ENCODE results near the gene PRX.

DNA sequence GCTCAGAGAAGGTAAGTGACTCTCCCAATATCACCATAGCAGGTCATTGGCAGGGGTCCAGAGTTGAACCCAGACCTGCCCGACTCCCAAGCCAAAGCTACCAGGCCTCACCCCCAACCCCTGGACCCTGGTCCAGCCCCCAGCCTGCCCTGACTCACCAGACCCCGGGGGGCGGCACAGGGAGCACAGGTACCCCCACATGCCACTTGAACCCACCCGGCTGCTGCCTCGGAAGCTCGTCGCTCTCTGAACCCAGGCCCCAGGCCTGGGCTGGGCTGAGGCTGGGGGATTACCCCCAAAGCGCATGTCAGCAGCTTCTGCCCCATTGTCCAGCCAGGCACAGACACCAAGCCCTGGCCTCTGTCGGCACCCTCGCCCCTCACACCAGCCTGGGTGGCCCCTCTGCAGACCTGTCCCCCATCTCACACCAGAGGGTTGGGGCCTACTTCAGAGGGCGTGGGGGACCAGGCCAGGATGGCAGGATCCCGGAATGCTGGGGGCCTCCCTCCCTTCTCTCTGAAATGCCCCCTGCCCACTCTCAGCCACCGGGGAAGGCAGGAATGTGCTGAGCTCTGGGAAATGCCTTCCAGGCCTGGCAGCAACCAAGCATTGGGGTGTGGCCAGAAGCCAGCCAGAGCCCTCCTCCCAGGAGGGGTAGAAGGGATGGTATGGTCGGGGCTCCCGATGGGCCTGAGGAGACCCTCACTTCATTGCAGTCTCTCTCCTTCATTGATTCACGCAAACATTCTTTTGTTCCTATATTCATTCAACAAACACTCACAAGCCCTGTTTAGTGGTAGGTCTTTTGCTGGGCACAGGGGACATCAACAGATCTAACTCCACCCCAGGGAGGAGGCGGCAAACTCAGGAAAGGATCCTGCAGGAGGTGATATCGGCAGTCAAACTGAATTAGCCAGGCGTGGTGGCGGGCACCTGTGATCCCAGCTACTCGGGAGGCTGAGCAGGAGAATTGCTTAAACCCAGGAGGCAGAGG lies 1.7 kb upstream of the PRX start:
- TF ChIP-seq POLR2A (IDR thresholded peaks at IDR 0.05; ENCODE audit: borderline replicate concordance, extremely low read depth, insufficient read depth, insufficient read length) (no peak), EZH2 (IDR thresholded peaks at IDR 0.05) (no peak), SP1 (IDR thresholded peaks at IDR 0.05; ENCODE audit: low read depth) (no peak), REST (IDR thresholded peaks at IDR 0.05; ENCODE audit: low read depth) (no peak), POLR2AphosphoS5 (IDR thresholded peaks at IDR 0.05; ENCODE audit: low read depth, low read length) (no peak), CBX3 (IDR thresholded peaks at IDR 0.05; ENCODE audit: low read depth) (no peak), ZFX (IDR thresholded peaks at IDR 0.05) (no peak), RAD21 (IDR thresholded peaks at IDR 0.05; ENCODE audit: low read depth) (no peak), ZBTB33 (IDR thresholded peaks at IDR 0.05; ENCODE audit: extremely low read depth, insufficient replicate concordance, low read length) (no peak), ELF1 (IDR thresholded peaks at IDR 0.05; ENCODE audit: borderline replicate concordance, low read depth) (no peak), YY1 (IDR thresholded peaks at IDR 0.05; ENCODE audit: extremely low read depth, insufficient replicate concordance, low read depth, low read length) (no peak)
- TF ChIP-seq, protein P1, sequence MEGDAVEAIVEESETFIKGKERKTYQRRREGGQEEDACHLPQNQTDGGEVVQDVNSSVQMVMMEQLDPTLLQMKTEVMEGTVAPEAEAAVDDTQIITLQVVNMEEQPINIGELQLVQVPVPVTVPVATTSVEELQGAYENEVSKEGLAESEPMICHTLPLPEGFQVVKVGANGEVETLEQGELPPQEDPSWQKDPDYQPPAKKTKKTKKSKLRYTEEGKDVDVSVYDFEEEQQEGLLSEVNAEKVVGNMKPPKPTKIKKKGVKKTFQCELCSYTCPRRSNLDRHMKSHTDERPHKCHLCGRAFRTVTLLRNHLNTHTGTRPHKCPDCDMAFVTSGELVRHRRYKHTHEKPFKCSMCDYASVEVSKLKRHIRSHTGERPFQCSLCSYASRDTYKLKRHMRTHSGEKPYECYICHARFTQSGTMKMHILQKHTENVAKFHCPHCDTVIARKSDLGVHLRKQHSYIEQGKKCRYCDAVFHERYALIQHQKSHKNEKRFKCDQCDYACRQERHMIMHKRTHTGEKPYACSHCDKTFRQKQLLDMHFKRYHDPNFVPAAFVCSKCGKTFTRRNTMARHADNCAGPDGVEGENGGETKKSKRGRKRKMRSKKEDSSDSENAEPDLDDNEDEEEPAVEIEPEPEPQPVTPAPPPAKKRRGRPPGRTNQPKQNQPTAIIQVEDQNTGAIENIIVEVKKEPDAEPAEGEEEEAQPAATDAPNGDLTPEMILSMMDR (IDR thresholded peaks at IDR 0.05 in 2 of 3, conservative IDR thresholded peaks at IDR 0.05 in 1 of 3; ENCODE audit: borderline replicate concordance in 1 of 3, insufficient read depth in 1 of 3, low read depth in 2 of 3, low read length in 2 of 3) = no peak
- TF ChIP-seq, protein P2, sequence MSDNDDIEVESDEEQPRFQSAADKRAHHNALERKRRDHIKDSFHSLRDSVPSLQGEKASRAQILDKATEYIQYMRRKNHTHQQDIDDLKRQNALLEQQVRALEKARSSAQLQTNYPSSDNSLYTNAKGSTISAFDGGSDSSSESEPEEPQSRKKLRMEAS (IDR thresholded peaks at IDR 0.05) = no peak
